Activated B cell treated with CpG ODN at 0.5 μM for 24 hours (primary cell): Measurements from ENCODE around the gene CEP41. TPM values are rescaled to one million over a fixed set of nuclear protein-coding genes. Genes with fewer than 3 reads are reported as not detected.

Experiments used
- ATAC-seq: fragments of 200-7000 bp; cut with Tn5 transposase; one replicate; pipeline ENCODE4 v1.10.0; 2021; ENCODE audit warnings: low read depth, mild to moderate bottlenecking, moderate library complexity
- CTCF ChIA-PET: fragments of 350-600 bp; sonication (Branson Sonifier 250); formaldehyde crosslinking; loops from one replicate; lab custom pipeline; 2021; ENCODE audit warnings: antibody characterized with exemption; lab: Charles Lee
- POLR2A ChIA-PET: fragments of 350-600 bp; sonication (Branson Sonifier 250); formaldehyde crosslinking; loops from one replicate; lab custom pipeline; 2021; ENCODE audit warnings: antibody characterized with exemption; lab: Charles Lee
- DNase-seq: peaks from one replicate; pipeline ENCODE4 v3.0.0; 2022
- H3K27ac Mint-ChIP-seq: one replicate; pipeline ENCODE4 v1.8.0; 2020; ENCODE audit warnings: mixed read lengths
- H3K27me3 Mint-ChIP-seq: one replicate; pipeline ENCODE4 v1.8.0; 2021; ENCODE audit warnings: mixed read lengths
- H3K36me3 Mint-ChIP-seq: one replicate; pipeline ENCODE4 v1.8.0; 2021; ENCODE audit warnings: low read depth, mixed read lengths
- H3K4me1 Mint-ChIP-seq: one replicate; pipeline ENCODE4 v1.8.0; 2021; ENCODE audit warnings: mixed read lengths
- H3K4me3 Mint-ChIP-seq: one replicate; pipeline ENCODE4 v1.8.0; 2020; ENCODE audit warnings: mild to moderate bottlenecking, mixed read lengths
- H3K9me3 Mint-ChIP-seq: one replicate; pipeline ENCODE4 v1.8.0; 2020; ENCODE audit warnings: mixed read lengths
- CTCF ChIP-seq: fragments of 200-600 bp; IDR thresholded peaks from one replicate; pipeline ENCODE4 v1.8.0; 2022; ENCODE audit warnings: antibody characterized with exemption, mild to moderate bottlenecking
- intact Hi-C: fragments of 100-400 bp; cut with micrococcal nuclease; formaldehyde crosslinking; loops from one replicate; pipeline ENCODE4 v1.15.1; 2024
- total RNA-seq: library from RNA; stranded (reverse); gene quantifications from 2 replicates; pipeline ENCODE4 v1.2.3, GENCODE V29; 2022

Gene CEP41
- total RNA-seq, 1 donor from 2014 or later = 5.1 TPM

- Mint-ChIP-seq H3K36me3 (no peaks in the 10 kb centered on the region), H3K27me3 (no peaks in the 10 kb centered on the region), H3K27ac (no peak overlapping the region), H3K9me3 (no peaks in the 10 kb centered on the region), H3K4me3 (no peak overlapping the region), H3K4me1 (no peaks in the 10 kb centered on the region)
- no peak for DNase-seq
- no peak for ATAC-seq
- CTCF ChIA-PET = no interaction called here
- POLR2A ChIA-PET = no interaction called here
- intact Hi-C loops = no loop called here
- no peak for TF ChIP-seq CTCF
These were observed 53.9 kb downstream of the CEP41 start for GRCh38 chr7:130386876-130387275.

GRCh38 chr7:130385600-130386066 is 55.2 kb downstream of the CEP41 start:
- no peak for TF ChIP-seq CTCF
- Mint-ChIP-seq H3K9me3 (no peaks in the 10 kb centered on the region), H3K27ac (no peak overlapping the region), H3K36me3 (no peaks in the 10 kb centered on the region), H3K4me1 (no peaks in the 10 kb centered on the region), H3K4me3 (no peak overlapping the region), H3K27me3 (no peaks in the 10 kb centered on the region)
- ATAC-seq (no peak), DNase-seq (no peak)
- CTCF ChIA-PET = no interaction called here
- intact Hi-C loops = no loop called here
- POLR2A ChIA-PET = no interaction called here

GRCh38 chr7:130384841-130385599 is 55.8 kb downstream of the CEP41 start:
- Mint-ChIP-seq H3K27me3 (no peaks in the 10 kb centered on the region), H3K4me3 (no peak overlapping the region), H3K4me1 (no peaks in the 10 kb centered on the region), H3K27ac (no peak overlapping the region), H3K36me3 (no peaks in the 10 kb centered on the region), H3K9me3 (no peaks in the 10 kb centered on the region)
- no peak for TF ChIP-seq CTCF
- POLR2A ChIA-PET = no interaction called here
- intact Hi-C loops = no loop called here
- DNase-seq = no peak
- no peak for ATAC-seq
- CTCF ChIA-PET = no interaction called here

- ChIA-PET POLR2A (no interaction called here), CTCF (no interaction called here)
- Mint-ChIP-seq H3K27ac (no peak overlapping the region), H3K27me3 (no peaks in the 10 kb centered on the region), H3K9me3 (no peaks in the 10 kb centered on the region), H3K4me1 (no peaks in the 10 kb centered on the region), H3K36me3 (no peaks in the 10 kb centered on the region), H3K4me3 (no peak overlapping the region)
- intact Hi-C loops = no loop called here
- no peak for TF ChIP-seq CTCF
- DNase-seq = no peak
- no peak for ATAC-seq
These were observed 56.4 kb downstream of the CEP41 start for GRCh38 chr7:130384371-130384801.

GRCh38 chr7:130383187-130383980 is 57.4 kb downstream of the CEP41 start:
- H3K4me1 Mint-ChIP-seq = no peaks in the 10 kb centered on the region
- TF ChIP-seq CTCF = no peak
- H3K27me3 Mint-ChIP-seq = no peaks in the 10 kb centered on the region
- DNase-seq (no peak), ATAC-seq (no peak)
- CTCF ChIA-PET = no interaction called here
- no peak overlapping the region for H3K4me3 Mint-ChIP-seq
- H3K36me3 Mint-ChIP-seq = no peaks in the 10 kb centered on the region
- intact Hi-C loops = no loop called here
- no peaks in the 10 kb centered on the region for H3K9me3 Mint-ChIP-seq
- H3K27ac Mint-ChIP-seq = no peak overlapping the region
- POLR2A ChIA-PET = no interaction called here
